Eye (tissue), 1 donor: ENCODE data around the gene FGD4.

ENCODE experiments used
- DNase-seq: peaks from one replicate; pipeline ENCODE4 v3.0.0-alpha.2; 2015

Gene FGD4

GRCh38 chr12:32693036-32693435, 293.7 kb downstream of the FGD4 start:
- no peak for DNase-seq
